HepG2 (cell line): ENCODE results near the gene LIN28A. TPM values are rescaled to one million over a fixed set of nuclear protein-coding genes. Genes with fewer than 3 reads are reported as not detected.

Experiments used
- ARNT2 ChIP-seq: sonication (generic); formaldehyde crosslinking; IDR thresholded peaks from 2 replicates; pipeline ENCODE4 v1.8.0; 2022; ENCODE audit warnings: mild to moderate bottlenecking, low read depth, missing genetic modification reagents, moderate library complexity
- BCL3 ChIP-seq: sonication (generic); formaldehyde crosslinking; IDR thresholded peaks from 2 replicates; pipeline ENCODE4 v1.5.1; 2020; ENCODE audit warnings: mild to moderate bottlenecking, missing genetic modification reagents, moderate library complexity
- CHD2 ChIP-seq: IDR thresholded peaks from 2 replicates; pipeline ENCODE4 v1.6.1; 2011; ENCODE audit warnings: low read depth, low read length, improper control_type of control experiment
- CSRNP2 ChIP-seq: sonication (generic); formaldehyde crosslinking; conservative IDR thresholded peaks from 2 replicates; pipeline ENCODE4 v1.8.0; 2022; ENCODE audit warnings: low read depth, missing genetic modification reagents
- DMAP1 ChIP-seq: IDR thresholded peaks from 2 replicates; pipeline ENCODE4 v1.6.1; 2016
- GATAD2A ChIP-seq: IDR thresholded peaks from 2 replicates; pipeline ENCODE4 v1.6.1; 2016
- KAT8 ChIP-seq: IDR thresholded peaks from 2 replicates; pipeline ENCODE4 v1.6.1; 2016; ENCODE audit warnings: missing genetic modification reagents, missing compliant biosample characterization
- KDM2A ChIP-seq: sonication (generic); formaldehyde crosslinking; IDR thresholded peaks from 2 replicates; pipeline ENCODE4 v1.4.0; 2020; ENCODE audit warnings: low read depth, missing genetic modification reagents, borderline replicate concordance
- KLF11 ChIP-seq: IDR thresholded peaks from 2 replicates; pipeline ENCODE4 v1.6.1; 2016; ENCODE audit warnings: missing compliant biosample characterization
- MBD4 ChIP-seq: IDR thresholded peaks from 2 replicates; pipeline ENCODE4 v1.6.1; 2012; ENCODE audit warnings: low read length, inconsistent platforms, borderline replicate concordance
- MTF2 ChIP-seq: sonication (generic); formaldehyde crosslinking; IDR thresholded peaks from 2 replicates; pipeline ENCODE4 v1.5.0; 2020; ENCODE audit warnings: missing genetic modification reagents, borderline replicate concordance
- RFXANK ChIP-seq: IDR thresholded peaks from 2 replicates; pipeline ENCODE4 v1.6.1; 2016
- SMYD3 ChIP-seq: sonication (generic); formaldehyde crosslinking; IDR thresholded peaks from 2 replicates; pipeline ENCODE4 v1.8.1; 2023; ENCODE audit warnings: mild to moderate bottlenecking, missing genetic modification reagents
- SPEN ChIP-seq: sonication (generic); formaldehyde crosslinking; IDR thresholded peaks from 2 replicates; pipeline ENCODE4 v1.5.1; 2020; ENCODE audit warnings: low read depth, mild to moderate bottlenecking, missing genetic modification reagents
- SYNCRIP ChIP-seq: fragments of 200-400 bp; formaldehyde crosslinking; IDR thresholded peaks from 2 replicates; pipeline ENCODE4 v1.6.1; 2018; ENCODE audit warnings: mild to moderate bottlenecking, low read depth, low read length; ENCODE audit not compliant: insufficient read depth
- TRIM24 ChIP-seq: sonication (generic); formaldehyde crosslinking; IDR thresholded peaks from 2 replicates; pipeline ENCODE4 v1.8.0; 2022; ENCODE audit warnings: mild to moderate bottlenecking, missing genetic modification reagents
- ZNF496 ChIP-seq: sonication (generic); formaldehyde crosslinking; IDR thresholded peaks from 2 replicates; pipeline ENCODE4 v1.8.1; 2023; ENCODE audit warnings: mild to moderate bottlenecking, moderate library complexity, missing genetic modification reagents; ENCODE audit not compliant: insufficient replicate concordance
- ZNF510 ChIP-seq: sonication (generic); formaldehyde crosslinking; IDR thresholded peaks from 2 replicates; pipeline ENCODE4 v1.4.0; 2020; ENCODE audit warnings: low read depth, mild to moderate bottlenecking, missing genetic modification reagents
- ZNF572 ChIP-seq: sonication (generic); formaldehyde crosslinking; IDR thresholded peaks from 2 replicates; pipeline ENCODE4 v1.5.1; 2020; ENCODE audit warnings: mild to moderate bottlenecking, missing genetic modification reagents
- ZNF646 ChIP-seq: sonication (generic); formaldehyde crosslinking; IDR thresholded peaks from 2 replicates; pipeline ENCODE4 v1.9.0; 2021; ENCODE audit warnings: mild to moderate bottlenecking, missing genetic modification reagents
- ZNF672 ChIP-seq: sonication (generic); formaldehyde crosslinking; IDR thresholded peaks from 2 replicates; pipeline ENCODE4 v1.8.1; 2022; ENCODE audit warnings: missing genetic modification reagents
- ZNF7 ChIP-seq: IDR thresholded peaks from 2 replicates; pipeline ENCODE4 v1.6.1; 2016; ENCODE audit warnings: missing biosample characterization, missing genetic modification reagents
- ZNF724P ChIP-seq: sonication (generic); formaldehyde crosslinking; IDR thresholded peaks from 2 replicates; pipeline ENCODE4 v1.8.0; 2022; ENCODE audit warnings: missing genetic modification reagents, borderline replicate concordance
- ZNF879 ChIP-seq: sonication (generic); formaldehyde crosslinking; IDR thresholded peaks from 2 replicates; pipeline ENCODE4 v1.8.1; 2023; ENCODE audit warnings: missing genetic modification reagents
- ZSCAN25 ChIP-seq: sonication (generic); formaldehyde crosslinking; IDR thresholded peaks from 2 replicates; pipeline ENCODE4 v1.8.0; 2022; ENCODE audit warnings: mild to moderate bottlenecking, missing genetic modification reagents
- polyA plus RNA-seq, 8 experiments: library from polyadenylated mRNA; depleted of rRNA in 3 of 8; stranded (reverse) in 7 of 8; unstranded in 1 of 8; fragments of >200 nt; fragmentation: Illumina TruSeq in 4 of 8; extraction: Trizol in 4 of 8; gene quantifications; 2 replicates each; pipeline versions ENCODE4 v1.2.1 to v1.2.3, GENCODE V29; 2011 to 2016; ENCODE audit warnings: low read depth in 4 of 8, missing spikeins in 1 of 8, mixed read lengths in 1 of 8; ENCODE audit not compliant: insufficient read depth in 1 of 8
- total RNA-seq, 5 experiments: library from RNA; depleted of rRNA; stranded (reverse); fragments of >200 nt; fragmentation: Illumina TruSeq; extraction: Trizol; gene quantifications; 2 replicates each; pipeline ENCODE4 v1.2.3, GENCODE V29; 2016; ENCODE audit warnings: low read depth in 1 of 5

The LIN28A gene
- total and polyA plus RNA-seq, 2 of the 13 experiments (the other 11 are each of a cell fraction or from before 2014, with no cell fraction given): not detected

- peak; percentile 93 for TF ChIP-seq ZNF646 (CRISPR knock-in tag)
- TF ChIP-seq RFXANK: peak; percentile 99
- TF ChIP-seq BCL3 (CRISPR knock-in tag): peak; percentile 100
- peak; percentile 97 for TF ChIP-seq KAT8 (CRISPR knock-in tag)
- TF ChIP-seq MTF2: peak; percentile 99
- no peak for TF ChIP-seq MBD4
- peak; percentile 100 for TF ChIP-seq KDM2A (CRISPR knock-in tag)
- peak; percentile 92 for TF ChIP-seq ZNF572 (CRISPR knock-in tag)
- TF ChIP-seq CSRNP2: peak; percentile 99
- TF ChIP-seq ZNF496 (CRISPR knock-in tag): peak; percentile 84
- peak; percentile 98 for TF ChIP-seq ZNF7 (CRISPR knock-in tag)
- TF ChIP-seq KLF11 (CRISPR knock-in tag): peak; percentile 100
- TF ChIP-seq TRIM24: no peak
- TF ChIP-seq SYNCRIP: no peak
- peak; percentile 100 for TF ChIP-seq ZNF510
- peak; percentile 100 for TF ChIP-seq ARNT2
- TF ChIP-seq CHD2: no peak
- TF ChIP-seq ZNF672: peak; percentile 96; the same call in 1 of the 2 replicates
- TF ChIP-seq SMYD3 (CRISPR knock-in tag): peak; percentile 100
- TF ChIP-seq ZNF879 (CRISPR knock-in tag): peak; percentile 100
- TF ChIP-seq ZSCAN25: peak; percentile 98
- TF ChIP-seq ZNF724P (CRISPR knock-in tag): peak; percentile 100
- TF ChIP-seq GATAD2A (CRISPR knock-in tag): peak; percentile 98
- TF ChIP-seq SPEN (CRISPR knock-in tag): peak; percentile 99
- TF ChIP-seq DMAP1 (CRISPR knock-in tag): peak; percentile 95
These were observed 2.0 kb upstream of the LIN28A start (continued) for GRCh38 chr1:26408604-26409003.
